GM12865 (cell line): ENCODE data around the gene ATAT1.
A peak's percentile ranks its signal among the peaks of the same experiment; 100 is the strongest.
"Not testable (repeated sequence)": the region's sequence is repeated elsewhere in the genome, so short reads cannot be mapped to it uniquely, and the experiment has no call there.

ENCODE experiments used
- DNase-seq: peaks from one replicate; pipeline ENCODE4 v3.0.0; 2010; ENCODE audit warnings: low read depth
- H3K4me3 ChIP-seq: 2 replicates; pipeline ENCODE4 v1.5.1; 2011; ENCODE audit warnings: mild to moderate bottlenecking, low read depth, low read length, control low read depth
- TF ChIP-seq, protein P1 (sequence below): IDR thresholded peaks from 2 replicates; pipeline ENCODE4 v1.5.1; 2011; ENCODE audit warnings: low read length, control low read depth, low read depth, inconsistent platforms; ENCODE audit not compliant: insufficient read depth; ENCODE audit errors: missing control alignments

Gene ATAT1

DNA sequence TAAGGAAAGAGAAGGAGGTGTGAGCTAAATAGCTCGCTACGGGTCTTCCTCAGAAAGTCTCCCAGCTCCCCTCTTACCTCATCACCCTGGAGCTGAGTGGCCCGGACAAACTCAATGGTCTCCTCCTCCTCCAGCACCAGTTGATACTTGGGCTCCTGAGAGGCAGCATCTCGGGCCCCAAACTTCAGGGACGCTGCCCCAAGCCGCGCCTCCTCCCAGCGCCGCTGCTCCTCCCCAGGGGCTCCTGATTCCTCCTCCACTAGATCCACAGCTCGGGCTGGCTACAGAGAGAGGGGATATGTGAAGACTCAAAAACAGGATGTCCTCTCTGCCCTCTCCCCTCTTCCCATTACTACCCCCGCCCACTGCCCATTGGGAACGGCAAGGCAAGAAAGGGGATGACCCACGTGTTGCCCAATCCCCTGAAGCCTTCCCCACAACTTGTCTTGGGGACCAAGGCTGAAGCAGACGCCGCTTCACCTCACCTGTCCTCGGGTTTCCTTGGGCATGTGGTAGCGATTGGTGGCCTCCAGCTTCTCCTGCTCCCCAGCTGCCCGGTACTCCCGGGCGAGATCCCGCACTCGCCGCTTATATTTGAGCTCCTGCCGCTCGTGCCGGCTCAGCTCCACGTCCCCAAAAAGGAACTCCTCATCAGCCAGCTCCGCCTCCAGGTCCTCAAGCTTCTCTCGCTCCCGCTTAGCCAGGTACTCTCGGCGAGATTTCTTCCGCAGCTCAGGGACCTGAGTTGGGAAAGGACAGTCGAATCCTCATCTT, 38.5 kb downstream of the ATAT1 start:
- H3K4me3 ChIP-seq, result no peak overlapping the region
- TF ChIP-seq, protein P1, sequence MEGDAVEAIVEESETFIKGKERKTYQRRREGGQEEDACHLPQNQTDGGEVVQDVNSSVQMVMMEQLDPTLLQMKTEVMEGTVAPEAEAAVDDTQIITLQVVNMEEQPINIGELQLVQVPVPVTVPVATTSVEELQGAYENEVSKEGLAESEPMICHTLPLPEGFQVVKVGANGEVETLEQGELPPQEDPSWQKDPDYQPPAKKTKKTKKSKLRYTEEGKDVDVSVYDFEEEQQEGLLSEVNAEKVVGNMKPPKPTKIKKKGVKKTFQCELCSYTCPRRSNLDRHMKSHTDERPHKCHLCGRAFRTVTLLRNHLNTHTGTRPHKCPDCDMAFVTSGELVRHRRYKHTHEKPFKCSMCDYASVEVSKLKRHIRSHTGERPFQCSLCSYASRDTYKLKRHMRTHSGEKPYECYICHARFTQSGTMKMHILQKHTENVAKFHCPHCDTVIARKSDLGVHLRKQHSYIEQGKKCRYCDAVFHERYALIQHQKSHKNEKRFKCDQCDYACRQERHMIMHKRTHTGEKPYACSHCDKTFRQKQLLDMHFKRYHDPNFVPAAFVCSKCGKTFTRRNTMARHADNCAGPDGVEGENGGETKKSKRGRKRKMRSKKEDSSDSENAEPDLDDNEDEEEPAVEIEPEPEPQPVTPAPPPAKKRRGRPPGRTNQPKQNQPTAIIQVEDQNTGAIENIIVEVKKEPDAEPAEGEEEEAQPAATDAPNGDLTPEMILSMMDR, result no peak
- no peak for DNase-seq

DNA sequence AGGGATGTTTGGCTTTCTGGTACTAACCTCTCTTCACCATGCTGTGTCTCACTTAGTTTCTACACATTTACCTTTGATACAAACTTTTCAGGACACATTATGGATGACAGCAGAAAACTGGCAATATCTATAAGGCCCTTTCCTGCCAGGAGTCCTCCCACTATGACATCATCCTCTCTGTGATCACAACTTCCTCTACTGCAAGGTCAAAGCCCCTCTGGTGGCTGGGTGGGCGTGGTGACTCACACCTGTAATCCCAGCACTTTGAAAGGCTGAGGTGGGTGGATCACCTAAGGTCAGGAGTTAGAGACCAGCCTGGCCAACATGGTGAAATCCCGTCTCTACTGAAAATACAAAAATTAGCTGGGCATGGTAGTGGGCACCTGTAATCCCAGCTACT, 39.6 kb downstream of the ATAT1 start:
- DNase-seq, H3K4me3 ChIP-seq: not testable (repeated sequence)

DNA sequence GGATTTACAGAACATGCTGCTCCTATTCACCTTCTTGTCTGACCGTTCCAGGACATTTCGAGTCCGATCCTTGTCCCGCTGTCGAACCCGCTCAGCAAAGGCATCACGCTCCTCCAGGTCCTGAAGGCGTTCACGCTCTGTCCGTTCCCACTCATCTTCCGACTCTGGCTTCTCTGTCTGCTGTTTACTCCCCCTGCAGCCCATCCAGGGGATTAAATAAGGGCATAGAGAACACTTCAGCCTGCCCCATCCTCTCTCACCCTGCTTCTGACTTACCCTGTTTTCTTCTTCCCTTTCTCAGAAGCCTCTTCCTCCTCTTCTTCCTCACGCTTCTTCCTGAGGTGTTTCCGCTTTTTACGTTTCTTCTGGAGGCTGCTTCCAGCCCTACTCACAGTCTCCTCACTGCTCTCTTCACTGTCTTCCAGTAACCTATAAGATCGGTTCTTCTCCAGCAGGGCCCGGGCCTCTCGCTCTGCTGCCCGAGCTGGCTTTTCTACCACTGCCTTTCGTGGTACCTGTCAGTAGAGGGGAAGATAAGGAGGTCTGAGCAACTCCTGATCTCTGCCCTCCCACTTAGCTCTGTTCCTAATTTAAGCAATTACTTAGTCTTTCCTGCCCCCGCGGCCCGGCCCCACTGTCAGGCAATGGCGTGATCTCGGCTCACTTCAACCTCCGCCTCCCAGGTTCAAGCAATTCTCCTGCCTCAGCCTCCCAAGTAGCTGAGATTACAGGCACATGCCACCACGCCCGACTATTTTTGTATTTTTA, 44.3 kb downstream of the ATAT1 start:
- H3K4me3 ChIP-seq, result no peak overlapping the region
- TF ChIP-seq, protein P1, result peak; percentile 15
- no peak for DNase-seq

DNA sequence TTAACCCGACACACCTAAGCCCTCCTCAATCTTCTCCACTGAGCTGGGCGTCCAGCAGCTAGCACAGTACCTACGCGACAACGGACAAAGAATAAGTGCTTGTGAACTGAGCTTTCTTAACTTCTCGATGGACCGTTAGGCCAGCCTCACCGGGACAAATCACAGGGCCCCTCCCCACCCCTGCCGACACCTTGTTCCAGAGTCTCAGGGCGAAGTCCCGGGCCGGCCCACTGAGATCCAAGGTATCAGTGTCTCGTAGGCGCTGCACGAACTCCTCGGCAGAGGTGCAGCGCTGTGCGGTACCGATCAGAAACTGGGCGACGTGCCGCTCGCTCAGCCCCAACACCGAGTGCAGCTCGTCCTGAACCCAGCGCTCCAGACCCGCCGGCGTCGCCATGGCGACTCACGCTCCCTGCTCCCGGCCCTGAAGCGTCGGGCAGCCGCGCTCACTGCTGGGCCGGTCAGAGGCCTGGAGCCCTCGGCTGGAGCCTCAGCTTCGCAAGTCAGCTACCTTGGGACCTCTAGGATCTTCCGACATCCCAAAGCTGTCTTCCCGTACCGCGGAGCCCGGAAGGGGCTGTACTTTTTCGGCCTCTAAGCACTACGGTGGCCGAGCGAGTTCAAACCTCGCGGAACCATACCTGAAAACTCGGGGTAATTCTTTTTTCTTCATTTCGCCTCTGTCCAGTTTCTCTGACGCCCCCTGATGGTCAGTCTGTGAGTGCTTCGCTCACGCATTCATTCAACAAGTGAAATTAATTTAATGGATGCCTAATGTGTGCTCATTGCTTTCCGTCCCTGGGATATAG, 46.0 kb downstream of the ATAT1 start, which contains the start of gene DHX16:
Gene DHX16 (minus strand): TSS at position 562 of the 809 bp plus-strand sequence. CDS start 165 bp downstream, at position 397.
- TF ChIP-seq, protein P1, result peak; percentile 78
- H3K4me3 ChIP-seq, result peak within 1 kb of the TSS; percentile 65

DNA sequence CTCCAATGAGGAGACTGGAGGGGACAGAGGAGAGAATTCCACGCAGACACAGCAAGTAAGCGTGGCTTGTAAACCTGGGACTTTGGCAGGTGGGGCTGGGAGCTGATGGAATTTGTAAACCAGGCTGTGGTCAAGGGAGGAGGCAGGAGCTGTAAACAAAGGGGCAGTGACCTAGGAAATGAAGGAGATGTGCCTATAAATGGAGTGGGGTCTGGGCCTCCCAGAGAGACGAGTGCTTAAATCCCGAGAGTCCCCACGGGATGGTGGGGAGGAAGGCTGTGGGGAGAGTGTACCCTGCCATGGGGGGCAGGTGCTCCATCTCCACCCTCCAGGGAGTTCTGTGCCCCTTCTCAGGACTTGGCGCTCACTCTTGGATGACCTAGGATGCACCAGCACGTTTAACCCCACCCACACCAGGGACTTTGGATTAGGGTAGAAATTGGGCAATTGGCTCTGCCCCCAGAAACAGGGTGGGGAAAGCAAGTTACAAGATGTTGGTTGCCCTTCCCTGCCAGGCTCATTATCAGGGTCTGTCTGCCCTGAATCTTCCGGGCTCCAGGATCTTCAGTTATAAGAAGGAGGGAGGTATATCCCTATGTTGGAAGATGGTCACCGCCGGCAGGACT, 50.1 kb downstream of the ATAT1 start:
- TF ChIP-seq, protein P1, result no peak
- no peak for DNase-seq
- H3K4me3 ChIP-seq, result no peak overlapping the region

More for the DNA sequence above, 46.0 kb downstream of the ATAT1 start, which contains the start of gene DHX16:
- peak; percentile 98 for DNase-seq

DNA sequence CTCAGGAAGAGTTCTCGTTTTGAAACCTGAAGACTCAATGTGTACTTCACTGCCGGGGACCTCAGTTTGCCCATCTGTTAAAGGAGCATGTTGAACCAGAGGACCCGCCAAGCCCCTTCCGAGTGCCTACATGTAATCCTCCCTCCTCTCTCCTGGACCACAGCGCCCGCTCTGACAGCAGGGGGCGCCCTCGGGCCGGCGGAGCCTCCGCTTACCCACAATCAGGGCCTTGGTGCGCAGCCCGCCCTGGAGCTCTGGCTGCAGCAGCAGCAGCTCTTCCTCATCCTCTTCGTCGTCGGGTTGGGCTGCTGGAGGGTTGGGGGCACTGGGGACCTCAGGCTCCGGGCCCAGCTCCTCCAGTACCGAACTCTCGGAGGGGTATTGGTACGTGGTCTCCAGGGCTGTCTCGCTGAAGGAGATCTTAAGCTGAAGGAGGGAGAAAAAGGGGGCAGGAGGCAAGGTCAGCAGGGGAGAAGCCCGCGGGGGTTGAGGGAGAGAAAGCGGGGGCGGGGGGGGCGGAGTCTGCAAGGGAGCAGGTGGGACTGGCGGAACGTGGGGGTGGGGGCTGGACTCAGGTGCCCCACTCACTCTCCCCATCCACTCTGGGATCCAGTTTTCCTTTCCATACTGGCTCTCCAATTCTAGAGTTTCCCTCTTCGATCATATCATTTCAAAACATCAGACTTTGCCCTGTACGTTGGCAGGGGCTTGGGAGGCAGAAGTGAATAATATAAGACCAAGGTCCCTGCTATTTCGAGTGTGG, 52.5 kb downstream of the ATAT1 start:
- peak; percentile 92 for DNase-seq
- TF ChIP-seq, protein P1, result peak; percentile 96
- H3K4me3 ChIP-seq, result peak overlapping the region; percentile 96
